Measurements from ENCODE around the gene TPRA1.

- TF ChIP-seq JUN (CRISPR knock-in tag; IDR thresholded peaks at IDR 0.05) (no peak), GABPB1 (CRISPR knock-in tag; IDR thresholded peaks at IDR 0.05) (no peak), CTCF (IDR thresholded peaks at IDR 0.05) (no peak)
Measured at GRCh38 chr3:127606086-127606805, 15.7 kb upstream of the TPRA1 start.
